Measurements from ENCODE around the gene RAP1GAP. TPM values are rescaled to one million over a fixed set of nuclear protein-coding genes. Genes with fewer than 3 reads are reported as not detected.

The RAP1GAP gene
- total and polyA plus RNA-seq, 9 of the 15 experiments (the other 6 are each of a cell fraction or from before 2014, with no cell fraction given): 0.29 to 30.2 (median 19.2) TPM

DNA sequence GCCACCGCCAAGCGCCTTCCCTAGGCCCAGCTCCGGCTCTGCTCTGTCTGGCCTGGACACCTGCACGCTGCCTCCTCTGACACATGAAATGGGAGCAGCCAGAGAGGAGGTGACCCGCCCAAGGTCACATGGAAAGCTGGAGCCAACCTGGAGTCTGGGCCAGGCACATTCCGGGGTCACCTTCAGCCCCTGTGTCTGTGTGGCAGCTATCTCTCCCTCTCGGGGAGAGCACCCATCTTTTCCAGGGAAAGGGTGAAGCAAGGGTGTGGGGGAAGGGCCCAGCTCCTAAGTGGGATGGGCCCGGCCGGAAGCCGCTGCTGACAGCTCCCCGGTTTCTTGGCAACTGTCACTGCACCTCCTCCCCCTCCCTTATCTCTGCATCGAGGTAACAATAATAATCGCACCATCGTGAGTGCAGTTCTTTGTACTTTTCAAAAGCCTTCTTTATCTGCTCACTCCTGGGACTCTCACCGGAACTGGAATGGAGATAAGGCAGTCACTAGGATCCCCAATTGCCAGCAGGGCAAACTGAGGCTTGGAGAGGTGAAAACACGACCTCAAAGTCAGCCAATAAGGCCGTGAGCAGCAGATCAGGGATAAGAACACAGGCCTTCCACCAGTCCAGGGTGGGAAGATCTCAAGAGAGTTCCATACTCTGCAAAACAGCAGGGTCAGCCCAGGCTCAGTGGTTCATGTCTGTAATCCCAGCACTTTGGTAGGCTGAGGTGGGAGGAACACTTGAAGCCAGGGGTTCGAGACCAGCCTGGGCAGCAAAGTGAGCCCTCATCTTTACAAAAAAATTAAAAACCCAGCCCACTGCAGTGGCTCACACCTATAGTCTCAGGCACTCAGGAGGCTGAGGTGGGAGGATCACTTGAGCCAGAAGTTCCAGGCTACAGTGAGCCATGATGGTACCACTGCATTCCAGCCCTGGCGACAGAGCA lies 36.9 kb downstream of the RAP1GAP start (continued):
- TF ChIP-seq KLF13 (tag; IDR thresholded peaks at IDR 0.05; ENCODE audit: borderline replicate concordance, low read depth) (peak; percentile 95), HNRNPL (IDR thresholded peaks at IDR 0.05; ENCODE audit: low read depth, low read length) (no peak), PCBP1 (IDR thresholded peaks at IDR 0.05; ENCODE audit: low read depth, low read length, poor library complexity, severe bottlenecking) (no peak), C11orf30 (IDR thresholded peaks at IDR 0.05; ENCODE audit: low read depth) (no peak), TSC22D4 (tag; IDR thresholded peaks at IDR 0.05) (no peak), POLR2B (IDR thresholded peaks at IDR 0.05; ENCODE audit: low read depth, partially characterized antibody) (no peak), CEBPG (CRISPR knock-in tag; IDR thresholded peaks at IDR 0.05) (peak; percentile 63; the same call in 1 of the 2 replicates), CEBPG (tag; conservative IDR thresholded peaks at IDR 0.05 in 1 of 2, IDR thresholded peaks at IDR 0.05 in 1 of 2) (peak; percentile 49 to 72; a peak in 2 of 4 replicates), SREBF2 (CRISPR knock-in tag; IDR thresholded peaks at IDR 0.05) (no peak)
- TF ChIP-seq, protein P1, sequence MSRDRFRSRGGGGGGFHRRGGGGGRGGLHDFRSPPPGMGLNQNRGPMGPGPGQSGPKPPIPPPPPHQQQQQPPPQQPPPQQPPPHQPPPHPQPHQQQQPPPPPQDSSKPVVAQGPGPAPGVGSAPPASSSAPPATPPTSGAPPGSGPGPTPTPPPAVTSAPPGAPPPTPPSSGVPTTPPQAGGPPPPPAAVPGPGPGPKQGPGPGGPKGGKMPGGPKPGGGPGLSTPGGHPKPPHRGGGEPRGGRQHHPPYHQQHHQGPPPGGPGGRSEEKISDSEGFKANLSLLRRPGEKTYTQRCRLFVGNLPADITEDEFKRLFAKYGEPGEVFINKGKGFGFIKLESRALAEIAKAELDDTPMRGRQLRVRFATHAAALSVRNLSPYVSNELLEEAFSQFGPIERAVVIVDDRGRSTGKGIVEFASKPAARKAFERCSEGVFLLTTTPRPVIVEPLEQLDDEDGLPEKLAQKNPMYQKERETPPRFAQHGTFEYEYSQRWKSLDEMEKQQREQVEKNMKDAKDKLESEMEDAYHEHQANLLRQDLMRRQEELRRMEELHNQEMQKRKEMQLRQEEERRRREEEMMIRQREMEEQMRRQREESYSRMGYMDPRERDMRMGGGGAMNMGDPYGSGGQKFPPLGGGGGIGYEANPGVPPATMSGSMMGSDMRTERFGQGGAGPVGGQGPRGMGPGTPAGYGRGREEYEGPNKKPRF (IDR thresholded peaks at IDR 0.05; ENCODE audit: low read depth, low read length): no peak
- TF ChIP-seq, protein P2, sequence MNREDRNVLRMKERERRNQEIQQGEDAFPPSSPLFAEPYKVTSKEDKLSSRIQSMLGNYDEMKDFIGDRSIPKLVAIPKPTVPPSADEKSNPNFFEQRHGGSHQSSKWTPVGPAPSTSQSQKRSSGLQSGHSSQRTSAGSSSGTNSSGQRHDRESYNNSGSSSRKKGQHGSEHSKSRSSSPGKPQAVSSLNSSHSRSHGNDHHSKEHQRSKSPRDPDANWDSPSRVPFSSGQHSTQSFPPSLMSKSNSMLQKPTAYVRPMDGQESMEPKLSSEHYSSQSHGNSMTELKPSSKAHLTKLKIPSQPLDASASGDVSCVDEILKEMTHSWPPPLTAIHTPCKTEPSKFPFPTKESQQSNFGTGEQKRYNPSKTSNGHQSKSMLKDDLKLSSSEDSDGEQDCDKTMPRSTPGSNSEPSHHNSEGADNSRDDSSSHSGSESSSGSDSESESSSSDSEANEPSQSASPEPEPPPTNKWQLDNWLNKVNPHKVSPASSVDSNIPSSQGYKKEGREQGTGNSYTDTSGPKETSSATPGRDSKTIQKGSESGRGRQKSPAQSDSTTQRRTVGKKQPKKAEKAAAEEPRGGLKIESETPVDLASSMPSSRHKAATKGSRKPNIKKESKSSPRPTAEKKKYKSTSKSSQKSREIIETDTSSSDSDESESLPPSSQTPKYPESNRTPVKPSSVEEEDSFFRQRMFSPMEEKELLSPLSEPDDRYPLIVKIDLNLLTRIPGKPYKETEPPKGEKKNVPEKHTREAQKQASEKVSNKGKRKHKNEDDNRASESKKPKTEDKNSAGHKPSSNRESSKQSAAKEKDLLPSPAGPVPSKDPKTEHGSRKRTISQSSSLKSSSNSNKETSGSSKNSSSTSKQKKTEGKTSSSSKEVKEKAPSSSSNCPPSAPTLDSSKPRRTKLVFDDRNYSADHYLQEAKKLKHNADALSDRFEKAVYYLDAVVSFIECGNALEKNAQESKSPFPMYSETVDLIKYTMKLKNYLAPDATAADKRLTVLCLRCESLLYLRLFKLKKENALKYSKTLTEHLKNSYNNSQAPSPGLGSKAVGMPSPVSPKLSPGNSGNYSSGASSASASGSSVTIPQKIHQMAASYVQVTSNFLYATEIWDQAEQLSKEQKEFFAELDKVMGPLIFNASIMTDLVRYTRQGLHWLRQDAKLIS (CRISPR knock-in tag; IDR thresholded peaks at IDR 0.05): peak; percentile 37; the same call in 1 of the 2 replicates
- TF ChIP-seq, protein P3, sequence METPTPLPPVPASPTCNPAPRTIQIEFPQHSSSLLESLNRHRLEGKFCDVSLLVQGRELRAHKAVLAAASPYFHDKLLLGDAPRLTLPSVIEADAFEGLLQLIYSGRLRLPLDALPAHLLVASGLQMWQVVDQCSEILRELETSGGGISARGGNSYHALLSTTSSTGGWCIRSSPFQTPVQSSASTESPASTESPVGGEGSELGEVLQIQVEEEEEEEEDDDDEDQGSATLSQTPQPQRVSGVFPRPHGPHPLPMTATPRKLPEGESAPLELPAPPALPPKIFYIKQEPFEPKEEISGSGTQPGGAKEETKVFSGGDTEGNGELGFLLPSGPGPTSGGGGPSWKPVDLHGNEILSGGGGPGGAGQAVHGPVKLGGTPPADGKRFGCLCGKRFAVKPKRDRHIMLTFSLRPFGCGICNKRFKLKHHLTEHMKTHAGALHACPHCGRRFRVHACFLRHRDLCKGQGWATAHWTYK (CRISPR knock-in tag; IDR thresholded peaks at IDR 0.05): no peak; the same call in 1 of the 2 replicates
- TF ChIP-seq, protein P4, sequence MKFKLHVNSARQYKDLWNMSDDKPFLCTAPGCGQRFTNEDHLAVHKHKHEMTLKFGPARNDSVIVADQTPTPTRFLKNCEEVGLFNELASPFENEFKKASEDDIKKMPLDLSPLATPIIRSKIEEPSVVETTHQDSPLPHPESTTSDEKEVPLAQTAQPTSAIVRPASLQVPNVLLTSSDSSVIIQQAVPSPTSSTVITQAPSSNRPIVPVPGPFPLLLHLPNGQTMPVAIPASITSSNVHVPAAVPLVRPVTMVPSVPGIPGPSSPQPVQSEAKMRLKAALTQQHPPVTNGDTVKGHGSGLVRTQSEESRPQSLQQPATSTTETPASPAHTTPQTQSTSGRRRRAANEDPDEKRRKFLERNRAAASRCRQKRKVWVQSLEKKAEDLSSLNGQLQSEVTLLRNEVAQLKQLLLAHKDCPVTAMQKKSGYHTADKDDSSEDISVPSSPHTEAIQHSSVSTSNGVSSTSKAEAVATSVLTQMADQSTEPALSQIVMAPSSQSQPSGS (CRISPR knock-in tag; IDR thresholded peaks at IDR 0.05): no peak

All from K562 (cell line).